ENCODE results near the gene KRT9.

DNA sequence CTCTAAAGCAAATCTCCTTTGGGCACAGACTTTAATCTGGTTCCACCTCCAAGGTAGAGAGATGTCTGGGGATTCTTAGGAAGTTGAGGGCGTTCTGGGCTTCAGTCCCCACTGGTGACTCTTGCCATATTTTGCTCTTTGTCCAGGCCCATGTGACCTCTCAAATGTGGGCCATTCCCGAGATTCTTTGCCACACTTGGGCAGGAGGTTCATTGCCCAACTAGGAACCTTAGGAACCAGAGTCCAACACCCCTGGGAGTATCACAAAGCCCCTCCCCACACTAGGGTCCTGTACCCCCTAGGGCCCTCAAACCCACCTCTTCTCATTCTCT is 8.4 kb upstream of the KRT9 start:
- TF ChIP-seq, protein P1, sequence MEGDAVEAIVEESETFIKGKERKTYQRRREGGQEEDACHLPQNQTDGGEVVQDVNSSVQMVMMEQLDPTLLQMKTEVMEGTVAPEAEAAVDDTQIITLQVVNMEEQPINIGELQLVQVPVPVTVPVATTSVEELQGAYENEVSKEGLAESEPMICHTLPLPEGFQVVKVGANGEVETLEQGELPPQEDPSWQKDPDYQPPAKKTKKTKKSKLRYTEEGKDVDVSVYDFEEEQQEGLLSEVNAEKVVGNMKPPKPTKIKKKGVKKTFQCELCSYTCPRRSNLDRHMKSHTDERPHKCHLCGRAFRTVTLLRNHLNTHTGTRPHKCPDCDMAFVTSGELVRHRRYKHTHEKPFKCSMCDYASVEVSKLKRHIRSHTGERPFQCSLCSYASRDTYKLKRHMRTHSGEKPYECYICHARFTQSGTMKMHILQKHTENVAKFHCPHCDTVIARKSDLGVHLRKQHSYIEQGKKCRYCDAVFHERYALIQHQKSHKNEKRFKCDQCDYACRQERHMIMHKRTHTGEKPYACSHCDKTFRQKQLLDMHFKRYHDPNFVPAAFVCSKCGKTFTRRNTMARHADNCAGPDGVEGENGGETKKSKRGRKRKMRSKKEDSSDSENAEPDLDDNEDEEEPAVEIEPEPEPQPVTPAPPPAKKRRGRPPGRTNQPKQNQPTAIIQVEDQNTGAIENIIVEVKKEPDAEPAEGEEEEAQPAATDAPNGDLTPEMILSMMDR (IDR thresholded peaks at IDR 0.05; ENCODE audit: poor library complexity): no peak
- TF ChIP-seq EZH2 (IDR thresholded peaks at IDR 0.05; ENCODE audit: borderline replicate concordance) (no peak), EZH2phosphoT487 (IDR thresholded peaks at IDR 0.05; ENCODE audit: low read depth, severe bottlenecking, unreplicated experiment) (no peak)

Data from hepatocyte (in vitro differentiated cells).